GM19328 (cell line): Measurements from ENCODE around the gene HES4.

Experiments used
- ATAC-seq: cut with Tn5 transposase; IDR thresholded peaks from one replicate; pipeline ENCODE4 v1.9.1; 2021; ENCODE audit warnings: mild to moderate bottlenecking, moderate library complexity; ENCODE audit not compliant: unreplicated experiment

The HES4 gene, protein sequence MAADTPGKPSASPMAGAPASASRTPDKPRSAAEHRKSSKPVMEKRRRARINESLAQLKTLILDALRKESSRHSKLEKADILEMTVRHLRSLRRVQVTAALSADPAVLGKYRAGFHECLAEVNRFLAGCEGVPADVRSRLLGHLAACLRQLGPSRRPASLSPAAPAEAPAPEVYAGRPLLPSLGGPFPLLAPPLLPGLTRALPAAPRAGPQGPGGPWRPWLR

DNA sequence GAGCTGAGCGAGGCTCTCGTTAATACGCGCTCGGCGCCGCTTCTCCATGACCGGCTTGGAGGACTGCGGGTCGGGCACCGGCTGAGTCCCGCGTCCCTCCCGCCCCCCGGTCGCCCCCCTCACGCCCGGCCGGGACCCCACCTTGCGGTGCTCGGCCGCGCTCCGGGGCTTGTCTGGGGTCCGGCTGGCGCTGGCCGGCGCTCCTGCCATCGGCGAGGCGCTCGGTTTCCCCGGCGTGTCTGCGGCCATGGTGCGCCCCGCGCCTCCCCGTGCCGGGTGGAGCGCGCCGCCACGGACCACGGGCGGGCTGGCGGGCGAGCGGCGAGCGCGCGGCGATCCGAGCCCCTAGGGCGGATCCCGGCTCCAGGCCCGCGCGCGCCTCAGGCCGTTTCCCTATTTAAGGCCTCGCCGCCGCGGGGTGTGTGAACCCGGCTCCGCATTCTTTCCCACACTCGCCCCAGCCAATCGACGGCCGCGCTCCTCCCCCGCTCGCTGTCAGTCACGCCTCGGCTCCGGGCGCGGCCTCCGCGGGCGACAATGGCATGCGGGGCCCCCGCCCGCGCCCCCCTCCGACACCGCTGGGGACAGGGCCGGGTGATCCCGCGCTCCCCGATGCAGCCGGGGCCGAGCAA is at the start of gene HES4:
HES4 (minus strand) TSS at position 373 of the 632 bp plus-strand sequence; CDS start at position 249, 124 bp downstream.
- ATAC-seq = no peak

DNA sequence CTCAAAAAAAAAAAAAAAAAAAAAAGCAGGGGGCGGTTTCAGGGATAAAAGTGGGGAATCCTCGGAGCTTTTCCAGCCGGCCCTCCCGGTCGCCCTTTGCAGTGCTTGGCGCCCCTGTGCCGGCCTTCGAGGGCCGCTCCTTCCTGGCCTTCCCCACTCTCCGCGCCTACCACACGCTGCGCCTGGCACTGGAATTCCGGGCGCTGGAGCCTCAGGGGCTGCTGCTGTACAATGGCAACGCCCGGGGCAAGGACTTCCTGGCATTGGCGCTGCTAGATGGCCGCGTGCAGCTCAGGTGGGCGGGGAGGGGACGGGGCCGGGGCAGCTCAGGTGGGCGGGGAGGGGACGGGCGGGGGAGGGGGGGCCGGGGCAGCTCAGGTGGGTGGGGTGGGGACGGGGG is 48.9 kb upstream of the HES4 start:
- no peak for ATAC-seq

DNA sequence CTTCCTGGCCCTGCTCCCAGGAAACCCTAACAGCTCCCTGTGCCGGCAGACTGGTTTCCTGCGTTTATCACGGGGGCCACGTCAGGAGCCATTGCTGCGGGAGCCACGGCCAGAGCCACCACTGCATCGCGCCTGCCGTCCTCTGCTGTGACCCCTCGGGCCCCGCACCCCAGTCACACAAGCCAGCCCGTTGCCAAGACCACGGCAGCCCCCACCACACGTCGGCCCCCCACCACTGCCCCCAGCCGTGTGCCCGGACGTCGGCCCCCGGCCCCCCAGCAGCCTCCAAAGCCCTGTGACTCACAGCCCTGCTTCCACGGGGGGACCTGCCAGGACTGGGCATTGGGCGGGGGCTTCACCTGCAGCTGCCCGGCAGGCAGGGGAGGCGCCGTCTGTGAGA is 48.1 kb upstream of the HES4 start:
- no peak for ATAC-seq

DNA sequence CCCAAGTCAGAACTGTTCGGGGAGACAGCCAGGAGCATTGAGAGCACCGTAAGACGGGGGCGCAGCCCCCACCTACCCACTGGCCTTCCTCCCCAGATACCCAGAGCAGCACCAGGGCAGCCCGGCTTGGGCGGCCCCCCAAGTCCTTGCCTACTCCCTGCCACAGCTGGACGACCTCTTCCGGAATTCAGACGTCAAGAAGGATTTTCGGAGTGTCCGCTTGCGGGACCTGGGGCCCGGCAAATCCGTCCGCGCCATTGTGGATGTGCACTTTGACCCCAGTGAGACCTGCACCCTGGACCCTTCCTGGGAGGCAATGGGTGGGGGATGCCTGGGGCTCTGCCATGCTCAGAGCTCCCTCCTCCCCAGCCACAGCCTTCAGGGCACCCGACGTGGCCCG is 47.5 kb upstream of the HES4 start:
- no peak for ATAC-seq

DNA sequence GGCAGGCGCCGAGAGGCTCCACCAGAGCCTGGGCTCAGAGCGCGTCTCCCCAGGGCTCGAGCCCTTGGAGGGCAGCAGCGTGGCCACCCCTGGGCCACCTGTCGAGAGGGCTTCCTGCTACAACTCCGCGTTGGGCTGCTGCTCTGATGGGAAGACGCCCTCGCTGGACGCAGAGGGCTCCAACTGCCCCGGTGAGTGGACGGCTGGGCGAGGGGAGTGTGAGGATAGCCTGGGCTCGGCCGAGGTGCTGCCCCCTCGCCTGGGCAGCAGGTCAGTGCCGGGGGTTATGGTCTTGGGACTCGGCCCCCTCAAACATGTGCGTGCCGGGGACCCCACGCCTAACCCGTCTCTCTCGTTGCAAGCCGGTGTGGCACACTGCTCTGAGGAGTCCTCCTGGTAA is 46.9 kb upstream of the HES4 start:
- no peak for ATAC-seq

DNA sequence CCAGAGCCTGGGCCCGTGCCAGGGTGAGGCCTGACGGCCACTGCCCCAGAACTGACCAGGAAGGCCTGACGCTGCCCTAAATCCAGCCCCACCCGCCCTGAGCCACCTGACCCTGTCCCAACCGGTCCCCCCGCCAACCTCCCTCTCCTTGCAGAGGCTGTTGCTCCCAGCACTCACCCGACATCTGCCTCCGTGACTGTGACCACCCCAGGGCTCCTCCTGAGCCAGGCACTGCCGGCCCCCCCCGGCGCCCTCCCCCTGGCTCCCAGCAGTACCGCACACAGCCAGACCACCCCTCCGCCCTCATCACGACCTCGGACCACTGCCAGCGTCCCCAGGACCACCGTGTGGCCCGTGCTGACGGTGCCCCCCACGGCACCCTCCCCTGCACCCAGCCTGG is 46.3 kb upstream of the HES4 start:
- no peak for ATAC-seq

DNA sequence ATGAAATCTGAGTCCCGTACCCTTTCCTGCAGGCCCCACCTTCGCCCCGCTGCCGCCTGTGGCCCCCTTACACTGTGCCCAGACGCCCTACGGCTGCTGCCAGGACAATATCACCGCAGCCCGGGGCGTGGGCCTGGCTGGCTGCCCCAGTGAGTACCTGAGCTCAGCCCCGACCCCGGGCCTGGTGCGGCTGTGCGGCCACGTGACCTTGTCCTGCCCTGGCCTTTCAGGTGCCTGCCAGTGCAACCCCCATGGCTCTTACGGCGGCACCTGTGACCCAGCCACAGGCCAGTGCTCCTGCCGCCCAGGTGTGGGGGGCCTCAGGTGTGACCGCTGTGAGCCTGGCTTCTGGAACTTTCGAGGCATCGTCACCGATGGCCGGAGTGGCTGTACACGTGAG is 45.2 kb upstream of the HES4 start:
- ATAC-seq = no peak

DNA sequence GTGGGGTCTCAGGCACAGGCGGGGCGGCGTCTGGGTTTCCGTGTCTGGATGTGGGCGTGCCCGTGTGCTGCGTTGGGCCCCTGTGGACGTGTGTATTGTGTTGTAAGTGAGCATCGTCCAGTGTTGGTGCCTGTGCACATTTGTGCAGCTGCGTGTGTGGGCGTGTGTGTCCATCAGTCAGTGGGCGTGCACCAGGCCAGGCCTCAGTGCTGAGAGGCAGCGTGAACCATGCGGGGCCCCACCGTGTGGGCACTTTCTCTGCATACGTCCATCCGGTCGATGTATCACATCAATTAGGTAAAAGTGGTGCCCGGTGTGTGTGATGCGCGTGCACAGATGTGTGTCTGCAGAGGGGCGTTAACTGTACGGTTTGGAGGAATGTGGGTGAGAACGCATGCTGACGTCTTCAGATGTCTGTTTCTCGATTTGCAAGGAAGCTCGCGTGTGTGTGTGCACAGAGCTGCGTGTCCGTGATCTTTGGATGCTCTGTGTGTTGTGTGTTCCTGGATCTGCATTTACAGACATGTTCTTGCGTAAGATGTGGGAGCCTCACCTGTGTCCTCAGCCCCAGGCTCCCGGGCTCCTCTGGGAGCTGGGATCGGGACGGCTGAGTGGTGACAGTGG is 44.7 kb upstream of the HES4 start:
- ATAC-seq = no peak

DNA sequence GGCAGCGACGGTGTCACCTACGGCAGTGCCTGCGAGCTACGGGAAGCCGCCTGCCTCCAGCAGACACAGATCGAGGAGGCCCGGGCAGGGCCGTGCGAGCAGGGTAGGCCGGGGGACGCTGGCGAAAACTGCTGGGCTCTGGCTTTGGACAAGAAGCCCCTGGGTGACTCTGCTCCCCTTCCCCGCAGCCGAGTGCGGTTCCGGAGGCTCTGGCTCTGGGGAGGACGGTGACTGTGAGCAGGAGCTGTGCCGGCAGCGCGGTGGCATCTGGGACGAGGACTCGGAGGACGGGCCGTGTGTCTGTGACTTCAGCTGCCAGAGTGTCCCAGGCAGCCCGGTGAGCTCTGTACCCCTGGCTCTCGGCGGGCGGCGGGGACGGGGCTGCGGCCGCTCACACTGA is 44.0 kb upstream of the HES4 start:
- no peak for ATAC-seq

DNA sequence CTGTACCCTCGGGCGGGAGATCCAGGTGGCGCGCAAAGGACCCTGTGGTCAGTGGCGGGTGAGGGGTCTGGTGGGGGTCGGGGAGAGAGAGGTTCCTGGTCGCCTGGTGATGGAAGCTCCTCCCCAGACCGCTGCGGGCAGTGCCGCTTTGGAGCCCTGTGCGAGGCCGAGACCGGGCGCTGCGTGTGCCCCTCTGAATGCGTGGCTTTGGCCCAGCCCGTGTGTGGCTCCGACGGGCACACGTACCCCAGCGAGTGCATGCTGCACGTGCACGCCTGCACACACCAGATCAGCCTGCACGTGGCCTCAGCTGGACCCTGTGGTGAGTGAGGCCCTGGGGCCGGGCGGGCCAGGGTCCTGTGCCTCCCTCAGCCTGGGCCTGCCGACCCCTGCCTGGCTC is 43.5 kb upstream of the HES4 start:
- ATAC-seq = no peak

DNA sequence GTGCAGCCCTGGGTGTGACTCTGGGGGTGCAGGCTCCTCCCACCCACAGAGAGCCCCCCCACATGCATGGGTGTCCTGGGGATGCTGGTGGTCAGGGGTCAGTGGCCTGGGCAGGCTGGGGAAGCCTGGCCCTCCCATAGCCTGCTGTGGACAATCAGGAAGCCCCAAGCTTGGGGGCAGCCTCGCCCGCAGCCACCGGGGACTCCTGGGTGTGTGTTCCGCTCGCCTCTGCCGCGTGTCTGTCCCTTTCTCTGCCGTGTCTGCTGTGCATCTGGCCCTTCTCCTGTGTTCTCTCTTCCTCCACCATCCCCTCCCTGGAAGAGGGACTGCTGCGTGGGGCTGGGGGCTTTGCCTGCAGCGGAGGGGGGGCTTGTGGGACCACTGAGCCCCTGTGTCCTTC is 42.9 kb upstream of the HES4 start:
- no peak for ATAC-seq

DNA sequence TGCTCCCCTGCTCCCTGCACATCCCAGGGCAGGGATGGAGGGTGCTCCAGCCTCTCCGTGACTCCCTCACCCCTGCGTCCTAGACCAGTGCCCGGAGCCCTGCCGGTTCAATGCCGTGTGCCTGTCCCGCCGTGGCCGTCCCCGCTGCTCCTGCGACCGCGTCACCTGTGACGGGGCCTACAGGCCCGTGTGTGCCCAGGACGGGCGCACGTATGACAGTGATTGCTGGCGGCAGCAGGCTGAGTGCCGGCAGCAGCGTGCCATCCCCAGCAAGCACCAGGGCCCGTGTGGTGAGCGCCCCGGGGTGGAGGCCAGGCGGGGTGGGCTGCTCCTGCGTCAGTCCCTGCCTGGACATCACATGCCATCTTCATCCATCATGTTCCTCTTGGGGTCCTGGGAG is 42.0 kb upstream of the HES4 start:
- no peak for ATAC-seq

DNA sequence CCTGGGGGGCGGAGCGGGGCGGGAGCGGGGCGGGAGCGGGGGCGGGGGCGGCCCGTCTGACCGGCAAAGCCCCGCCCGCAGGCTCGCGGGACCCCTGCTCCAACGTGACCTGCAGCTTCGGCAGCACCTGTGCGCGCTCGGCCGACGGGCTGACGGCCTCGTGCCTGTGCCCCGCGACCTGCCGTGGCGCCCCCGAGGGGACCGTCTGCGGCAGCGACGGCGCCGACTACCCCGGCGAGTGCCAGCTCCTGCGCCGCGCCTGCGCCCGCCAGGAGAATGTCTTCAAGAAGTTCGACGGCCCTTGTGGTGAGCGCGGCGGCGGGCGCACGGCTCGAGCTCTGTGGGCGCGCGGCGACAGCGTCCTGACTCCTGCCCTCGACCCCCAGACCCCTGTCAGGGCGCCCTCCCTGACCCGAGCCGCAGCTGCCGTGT is 41.2 kb upstream of the HES4 start:
- no peak for ATAC-seq

DNA sequence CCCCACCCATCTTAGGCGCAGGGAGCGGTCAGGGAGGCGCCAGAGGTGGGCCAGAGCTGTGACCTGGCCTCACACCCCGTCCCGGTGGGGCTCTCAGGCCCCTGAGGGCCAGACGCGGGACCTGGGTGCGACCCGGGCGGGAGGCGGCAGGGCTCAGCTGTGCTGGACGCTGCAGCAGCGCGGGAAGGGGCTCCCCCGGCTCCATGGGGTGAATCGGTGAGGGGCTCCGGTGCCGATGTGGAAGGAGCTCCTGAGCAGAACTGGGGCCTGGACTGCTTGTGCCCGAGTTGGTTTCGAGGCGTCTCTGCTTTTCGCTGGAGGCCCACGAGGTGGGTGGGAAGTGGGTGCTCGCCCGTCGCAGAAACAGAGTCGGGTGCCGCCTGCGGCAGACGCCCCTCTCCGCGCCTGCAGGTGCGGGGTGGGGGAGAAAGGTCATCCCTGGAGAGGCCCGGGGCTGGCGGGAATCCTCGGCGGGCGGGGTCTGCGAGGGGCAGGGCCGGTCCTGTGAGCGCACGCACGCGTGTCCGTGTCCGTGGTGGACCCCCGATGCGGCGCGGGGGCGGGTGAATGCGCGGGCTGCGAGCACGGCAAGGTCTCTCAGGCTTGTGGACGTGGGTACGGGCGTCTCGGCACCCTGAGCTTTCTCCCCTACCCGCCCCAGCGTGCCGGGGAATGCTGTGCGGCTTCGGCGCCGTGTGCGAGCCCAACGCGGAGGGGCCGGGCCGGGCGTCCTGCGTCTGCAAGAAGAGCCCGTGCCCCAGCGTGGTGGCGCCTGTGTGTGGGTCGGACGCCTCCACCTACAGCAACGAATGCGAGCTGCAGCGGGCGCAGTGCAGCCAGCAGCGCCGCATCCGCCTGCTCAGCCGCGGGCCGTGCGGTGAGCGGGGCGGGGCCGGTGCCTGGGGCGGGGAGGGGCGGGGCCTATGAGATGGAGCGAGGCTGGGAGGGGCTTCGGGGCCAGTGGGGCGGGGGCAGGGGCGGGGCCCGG is 40.4 kb upstream of the HES4 start:
- no peak for ATAC-seq

DNA sequence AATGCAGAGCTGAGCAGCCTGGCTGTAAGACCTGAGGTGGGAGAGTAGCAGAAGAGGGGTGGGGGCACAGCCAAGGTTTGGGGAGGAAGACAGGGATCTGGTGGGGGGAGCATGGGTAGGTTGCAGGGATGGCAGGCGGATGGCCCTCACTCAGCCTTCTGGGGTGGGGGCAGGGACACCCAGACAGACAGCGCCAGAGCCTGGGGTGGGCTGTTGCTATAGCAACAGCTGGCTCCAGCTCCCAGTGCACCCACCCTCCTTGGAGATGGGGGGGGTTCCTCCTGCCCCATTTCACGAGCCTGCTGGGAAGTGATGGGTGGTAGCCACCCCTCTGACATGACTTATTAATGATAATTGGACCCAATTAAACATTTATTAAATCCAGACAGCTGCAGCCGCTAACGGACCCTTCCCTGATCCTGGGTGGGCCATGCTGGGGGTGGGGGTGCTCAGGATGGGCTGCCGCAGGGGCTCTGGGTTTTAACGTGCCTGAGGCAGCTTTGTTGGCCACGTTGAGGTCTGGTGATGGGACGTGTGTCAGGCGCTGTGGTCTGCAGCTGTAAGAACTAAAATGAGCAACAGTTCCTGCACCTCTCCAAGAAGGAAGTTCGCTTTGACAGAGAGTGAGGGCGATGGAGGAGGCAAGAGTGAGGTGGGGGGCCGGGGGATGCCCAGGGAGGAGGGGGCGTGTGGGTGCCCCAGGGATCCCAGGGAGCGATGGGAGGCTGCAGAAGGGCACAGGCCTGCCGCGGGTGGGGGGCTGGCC is 39.4 kb upstream of the HES4 start:
- ATAC-seq = no peak

DNA sequence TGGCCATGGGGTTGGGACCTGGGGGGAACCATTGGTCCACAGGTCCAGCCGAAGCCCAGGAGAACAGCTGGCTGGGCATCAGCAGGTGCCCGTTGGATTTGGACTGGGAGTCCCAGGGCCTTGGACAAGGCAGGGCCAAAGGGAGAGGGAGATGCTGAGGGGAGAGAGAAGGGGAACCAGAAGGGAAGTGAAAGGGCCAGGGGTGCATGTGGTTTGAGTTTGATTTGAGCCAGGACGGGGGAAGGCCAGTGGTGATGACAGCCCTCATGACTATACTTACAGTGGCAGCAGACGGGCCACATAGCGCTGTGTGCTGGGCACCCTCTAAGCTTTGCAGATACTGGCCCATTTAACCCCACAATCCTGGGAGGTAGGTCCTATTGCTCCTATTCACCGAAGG is 38.8 kb upstream of the HES4 start:
- ATAC-seq = no peak

DNA sequence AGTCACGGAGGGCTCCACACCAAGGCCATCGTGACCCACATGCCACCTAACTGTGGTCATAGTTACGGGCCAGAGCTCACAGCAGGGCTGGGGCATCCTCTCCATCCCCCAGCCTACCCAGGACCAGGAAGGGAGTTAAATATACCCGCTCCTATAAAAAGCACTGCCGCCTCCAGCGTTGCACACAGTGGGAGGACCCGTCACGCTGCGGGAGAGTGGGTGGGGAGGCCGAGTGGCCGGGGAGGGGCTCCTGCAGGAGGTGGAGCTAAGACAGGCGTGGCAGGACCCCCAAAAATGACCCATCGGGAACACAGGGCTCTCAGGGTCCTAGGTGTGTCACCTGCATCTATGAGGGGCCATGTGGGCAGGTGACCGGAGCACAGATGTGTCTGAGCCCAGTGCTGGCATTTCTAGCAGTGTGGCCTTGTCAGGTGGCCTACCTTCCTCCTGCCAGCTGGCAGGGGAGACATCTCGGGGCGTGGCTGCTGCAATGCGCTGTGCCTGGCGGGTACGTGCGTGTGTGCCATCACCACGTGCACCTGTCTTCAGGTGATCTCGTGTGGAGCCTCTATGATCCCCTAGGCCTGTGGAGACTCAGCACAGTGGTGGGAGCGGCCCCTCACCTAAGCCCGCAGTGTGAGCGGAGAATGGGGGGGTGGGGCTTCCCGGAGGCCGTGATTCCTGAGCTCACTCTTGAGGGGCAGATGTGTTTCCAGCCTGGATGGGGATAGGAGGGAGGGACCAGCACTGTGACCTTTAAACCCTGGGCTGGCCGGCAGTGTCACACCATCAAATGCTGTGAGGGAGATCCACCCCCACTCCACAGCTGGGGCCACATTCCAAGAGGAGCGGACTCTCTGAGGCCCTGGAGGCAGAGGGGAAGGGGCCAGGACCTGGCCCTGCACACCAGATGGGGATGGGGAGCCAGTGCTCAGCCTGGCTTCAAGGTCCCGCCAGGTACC is 37.8 kb upstream of the HES4 start:
- ATAC-seq = no peak

DNA sequence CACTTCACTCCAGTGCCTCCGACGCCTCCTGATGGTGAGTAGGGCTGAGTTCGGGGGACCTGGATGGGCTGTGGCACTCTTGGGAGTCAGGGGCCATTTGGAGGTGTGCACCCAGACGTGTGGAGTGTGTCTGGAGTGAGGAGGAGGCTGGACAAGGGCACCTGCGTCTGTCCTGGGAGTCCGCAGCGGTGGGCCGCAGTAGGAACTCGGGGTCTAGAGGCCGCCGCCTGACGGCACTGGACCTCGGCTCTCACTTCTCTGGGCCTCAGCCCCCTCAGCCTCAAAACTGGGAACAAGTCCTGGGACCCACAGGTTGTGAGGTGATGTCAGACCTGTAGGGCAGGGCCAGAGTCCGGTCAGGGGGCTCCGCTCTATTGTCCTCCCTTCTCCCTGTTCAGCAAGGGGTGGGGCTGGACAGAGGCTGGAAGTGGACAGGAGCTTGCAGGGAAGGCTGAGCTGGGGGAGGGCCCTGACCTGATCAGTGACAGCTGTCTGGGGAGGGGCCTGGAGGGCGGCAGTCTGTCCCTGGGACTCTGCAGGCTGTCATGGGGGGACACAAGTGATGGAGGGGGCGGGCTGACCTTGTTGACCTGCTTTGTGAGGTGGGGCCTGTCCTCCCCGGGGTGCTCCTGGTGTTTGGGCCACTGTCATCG is 35.5 kb upstream of the HES4 start:
- ATAC-seq = no peak

DNA sequence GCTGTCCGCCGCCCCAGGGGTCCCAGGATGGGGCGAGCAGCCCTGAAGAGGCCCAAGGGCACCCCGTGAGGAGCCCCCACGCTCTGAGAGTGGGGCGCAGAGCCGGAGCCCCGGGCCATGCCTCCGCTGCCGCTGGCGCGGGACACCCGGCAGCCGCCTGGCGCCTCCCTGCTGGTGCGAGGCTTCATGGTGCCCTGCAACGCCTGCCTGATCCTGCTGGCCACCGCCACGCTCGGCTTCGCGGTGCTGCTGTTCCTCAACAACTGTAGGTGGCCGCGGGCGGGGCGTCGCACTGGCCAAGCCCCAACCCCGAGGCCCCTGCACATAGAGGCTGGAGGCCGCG is 34.5 kb upstream of the HES4 start:
- ATAC-seq = no peak
